Adrenal gland (tissue), 19 donors: ENCODE data around the gene PRRG3. TPM values are rescaled to one million over a fixed set of nuclear protein-coding genes. Genes with fewer than 3 reads are reported as not detected.

Experiments
- DNase-seq, 7 donors: peaks; one replicate each; pipeline ENCODE4 v3.0.0-alpha.2; 2019 to 2020
- H3K27ac ChIP-seq, 5 donors: fragments of 200-600 bp; sonication (generic) in 4 of 5; 1 replicate in 3 of 5; 2 replicates in 2 of 5; pipeline versions ENCODE4 v1.5.1 to v1.8.0; 2016 to 2020; ENCODE audit warnings: mild to moderate bottlenecking in 1 of 5
- H3K27me3 ChIP-seq: fragments of 200-600 bp; 2 replicates; pipeline ENCODE4 v1.8.0; 2021
- H3K36me3 ChIP-seq, 2 donors: fragments of 200-600 bp; replicated peaks in 1 of 2; 1 replicate in 1 of 2; 2 replicates in 1 of 2; pipeline versions ENCODE4 v1.5.1 to v1.8.0; 2018 to 2022
- H3K4me1 ChIP-seq, 2 donors: fragments of 200-600 bp; replicated peaks in 1 of 2; 1 replicate in 1 of 2; 2 replicates in 1 of 2; pipeline versions ENCODE4 v1.5.1 to v1.8.0; 2018 to 2021
- H3K4me3 ChIP-seq, 4 donors: fragments of 200-600 bp; sonication (generic) in 3 of 4; one replicate each; pipeline ENCODE4 v1.5.1; 2016 to 2018
- H3K9me3 ChIP-seq, 3 donors: fragments of 200-600 bp; sonication (generic) in 1 of 3; replicated peaks in 1 of 3; 1 replicate in 2 of 3; 2 replicates in 1 of 3; pipeline versions ENCODE4 v1.5.1 to v1.8.0; 2016 to 2021
- CTCF ChIP-seq, 6 experiments: fragments of 450-650 bp in 4 of 6; fragments of 200-600 bp in 2 of 6; sonication (generic) in 1 of 6; IDR thresholded peaks; 1 replicate in 5 of 6; 2 replicates in 1 of 6; pipeline versions ENCODE4 v1.5.1 to v1.8.0; 2016 to 2021; ENCODE audit warnings: antibody characterized with exemption in 6 of 6, mild to moderate bottlenecking in 2 of 6, moderate library complexity in 1 of 6
- POLR2A ChIP-seq, 2 donors: fragments of 450-650 bp; IDR thresholded peaks; one replicate each; pipeline ENCODE4 v1.6.1; 2017; ENCODE audit warnings: antibody characterized with exemption in 2 of 2, mild to moderate bottlenecking in 2 of 2, moderate library complexity in 1 of 2
- WGBS, 4 donors: extraction: QIAGEN DNeasy Blood & Tissue Kit in 2 of 4; methylation state at CpG; one replicate each; pipeline versions ENCODE4 v1.1.5 to v1.1.7; 2013 to 2017; 5-methylcytosine and 5-hydroxymethylcytosine counted together
- intact Hi-C, 2 donors: fragments of 100-400 bp; cut with DNase I; formaldehyde crosslinking; loops; one replicate each; pipeline versions ENCODE4 v1.14.1 to v1.15.0; 2022 to 2023
- long read RNA-seq, 10 donors: library from polyadenylated mRNA in 3 of 10; unstranded in 2 of 10; stranded (forward) in 1 of 10; transcript quantifications; one replicate each; pipeline ENCODE4 v2.0.0 and lab custom pipeline, GENCODE V29; 2021 to 2026
- polyA plus RNA-seq, 3 donors: library from polyadenylated mRNA; stranded (reverse); fragments of 200-250 nt in 2 of 3; fragments of 350-450 nt in 1 of 3; fragmentation: Illumina TruSeq in 1 of 3; extraction: RNeasy Lipid Tissue Mini Kit (QIAGEN cat#74804) in 1 of 3; gene quantifications; one replicate each; pipeline ENCODE4 v1.2.3, GENCODE V29; 2013 to 2014
- total RNA-seq, 9 donors: library from RNA; depleted of rRNA in 4 of 9; stranded (reverse); fragments of >200 nt in 4 of 9; fragments of 120-200 nt in 1 of 9; fragmentation: NEBNext Ultra II Directional in 1 of 9; extraction: Animal tissue kit (Norgen Biotek cat#: 25700) in 1 of 9; gene quantifications; one replicate each; pipeline versions ENCODE4 v1.1.0 to v1.2.4, GENCODE V29; 2013 to 2023
- donor health status: healthy with polysubstance abuse.
- donor health status: Bipolar disorder and iron deficiency.
- donor health status: DM: yes; HTN: yes; CAD: no.
- donor health status: DM: no; HTN: no; CAD: no.
- donor health status: DM: no; HTN: no; CAD: no.
- donor health status: DM: yes; HTN: yes; CAD: no.

The PRRG3 gene
- total RNA-seq = 1 to 10 TPM in 1 of 9 donors, under 1 TPM in 7, not detected in 1; under 0.01 to 8.7 (median 0.29) TPM
- under 1 TPM; 0.07 to 0.84 (median 0.24) TPM for polyA plus RNA-seq
- long read RNA-seq, donor 1 = 0 reads
- long read RNA-seq, donor 2 = 0 reads
- long read RNA-seq, donor 3 = 0 reads
- long read RNA-seq, donor 4, partial matches to known transcripts = 0 of 1 reads
- long read RNA-seq, donor 4, other reads (novel, unspliced or antisense) = 1 of 1 reads
- long read RNA-seq, donor 5 = 0 reads
- long read RNA-seq, donor 6 = 0 reads
- long read RNA-seq, donor 7 = 0 reads
- long read RNA-seq, donor 8, partial matches to known transcripts = 0 of 2 reads
- long read RNA-seq, donor 8, other reads (novel, unspliced or antisense) = 0 of 2 reads
- long read RNA-seq, donor 9 = 0 reads
- long read RNA-seq, donor 10 = 0 reads

- intact Hi-C loops = no loop called here
- no peak for DNase-seq
- TF ChIP-seq CTCF (IDR thresholded peaks at IDR 0.05) = no peak
- no peak for TF ChIP-seq POLR2A (IDR thresholded peaks at IDR 0.05)
- no peaks in the 10 kb centered on the region for H3K36me3 ChIP-seq
- no peak within 1 kb of the TSS for H3K27ac ChIP-seq
- H3K9me3 ChIP-seq = no peaks in the 10 kb centered on the region
- H3K4me3 ChIP-seq = no peak within 1 kb of the TSS
- H3K27me3 ChIP-seq = peaks cover 19% of the 10 kb centered on the region
- WGBS, 4 donors = 6 to 55% (median 27%) methylated on average over 25 to 93 of the region's 100 CpGs; no CpG with 5 or more reads in 1 of the 4 donors
- no peaks in the 10 kb centered on the region for H3K4me1 ChIP-seq
These were observed at the start of gene PRRG3 for GRCh38 chrX:151694661-151695582. Gene PRRG3 (plus strand): TSS chrX:151695458. CDS start chrX:151698815, 3,357 bp downstream.

- H3K27ac ChIP-seq = no peak overlapping the region
- H3K27me3 ChIP-seq = peaks cover 2% of the 10 kb centered on the region
- H3K36me3 ChIP-seq = no peaks in the 10 kb centered on the region
- DNase-seq = no peak
- 57 to 75% (median 64%) methylated on average over 4 to 6 of the region's 6 CpGs for WGBS, 4 donors
- intact Hi-C loops = no loop called here
- no peaks in the 10 kb centered on the region for H3K4me1 ChIP-seq
- H3K4me3 ChIP-seq = no peak overlapping the region
- no peaks in the 10 kb centered on the region for H3K9me3 ChIP-seq
- TF ChIP-seq CTCF (IDR thresholded peaks at IDR 0.05) = no peak
These were observed 20.0 kb upstream of the PRRG3 start for GRCh38 chrX:151675121-151675746.

GRCh38 chrX:151676196-151676595 lies 19.1 kb upstream of the PRRG3 start:
- 52 to 79% (median 70%) methylated on average over 2 to 4 of the region's 4 CpGs for WGBS, 4 donors
- TF ChIP-seq POLR2A (IDR thresholded peaks at IDR 0.05) = no peak
- no peak for TF ChIP-seq CTCF (IDR thresholded peaks at IDR 0.05)
- Histone ChIP-seq H3K9me3 (no peaks in the 10 kb centered on the region), H3K27me3 (no peaks in the 10 kb centered on the region), H3K36me3 (no peaks in the 10 kb centered on the region), H3K4me3 (no peak overlapping the region), H3K4me1 (no peaks in the 10 kb centered on the region), H3K27ac (no peak overlapping the region)
- intact Hi-C loops = no loop called here
- DNase-seq = no peak
